Tibial nerve (tissue), 4 donors: ENCODE measurements around the gene SLC30A2. TPM values are rescaled to one million over a fixed set of nuclear protein-coding genes. Genes with fewer than 3 reads are reported as not detected.

Source experiments
- DNase-seq, 2 donors: peaks; one replicate each; pipeline ENCODE4 v3.0.0-alpha.2; 2019; ENCODE audit warnings: low spot score in 2 of 2
- H3K27ac ChIP-seq, 4 donors: fragments of 200-600 bp; sonication (generic) in 3 of 4; one replicate each; pipeline ENCODE4 v1.5.1; 2017 to 2019; ENCODE audit warnings: mild to moderate bottlenecking in 1 of 4
- H3K27me3 ChIP-seq, 2 donors: fragments of 200-600 bp; sonication (generic) in 1 of 2; one replicate each; pipeline versions ENCODE4 v1.5.1 to v1.6.0; 2017 to 2019
- H3K36me3 ChIP-seq, 3 donors: fragments of 200-600 bp; sonication (generic); one replicate each; pipeline ENCODE4 v1.5.1; 2018 to 2019
- H3K4me1 ChIP-seq, 4 donors: fragments of 200-600 bp; sonication (generic) in 3 of 4; one replicate each; pipeline ENCODE4 v1.5.1; 2017 to 2019
- H3K4me3 ChIP-seq, 4 donors: fragments of 200-600 bp; sonication (generic) in 3 of 4; one replicate each; pipeline ENCODE4 v1.5.1; 2017 to 2019; ENCODE audit warnings: mild to moderate bottlenecking in 1 of 4, moderate library complexity in 1 of 4
- H3K9me3 ChIP-seq, 4 donors: fragments of 200-600 bp; sonication (generic) in 3 of 4; one replicate each; pipeline ENCODE4 v1.5.1; 2017 to 2019
- EP300 ChIP-seq, 2 donors: sonication (generic); formaldehyde crosslinking; IDR thresholded peaks; one replicate each; pipeline ENCODE4 v1.6.1; 2017; ENCODE audit warnings: antibody characterized with exemption in 2 of 2, mild to moderate bottlenecking in 1 of 2
- POLR2A ChIP-seq, 2 donors: fragments of 450-650 bp; IDR thresholded peaks; one replicate each; pipeline ENCODE4 v1.6.1; 2017; ENCODE audit warnings: antibody characterized with exemption in 2 of 2, mild to moderate bottlenecking in 2 of 2, moderate library complexity in 2 of 2
- WGBS, 2 donors: methylation state at CpG; one replicate each; pipeline ENCODE4 v1.1.5; 2018; 5-methylcytosine and 5-hydroxymethylcytosine counted together
- small RNA-seq: library from RNA; depleted of rRNA; stranded (forward); fragments of <200 nt; gene quantifications from one replicate; pipeline ENCODE3, GENCODE V24; 2016
- total RNA-seq, 4 donors: library from RNA; depleted of rRNA; stranded (reverse); fragments of >200 nt; gene quantifications; one replicate each; pipeline ENCODE4 v1.1.0, GENCODE V29; 2016
- TF ChIP-seq, protein P1 (sequence below), 5 experiments: fragments of 200-600 bp in 3 of 5; fragments of 450-650 bp in 2 of 5; sonication (generic) in 3 of 5; IDR thresholded peaks; one replicate each; pipeline ENCODE4 v1.5.1; 2016 to 2019; ENCODE audit warnings: antibody characterized with exemption in 5 of 5, mild to moderate bottlenecking in 3 of 5, moderate library complexity in 2 of 5

The SLC30A2 gene
- total RNA-seq, 4 donors from 2014 or later, result not detected

DNA sequence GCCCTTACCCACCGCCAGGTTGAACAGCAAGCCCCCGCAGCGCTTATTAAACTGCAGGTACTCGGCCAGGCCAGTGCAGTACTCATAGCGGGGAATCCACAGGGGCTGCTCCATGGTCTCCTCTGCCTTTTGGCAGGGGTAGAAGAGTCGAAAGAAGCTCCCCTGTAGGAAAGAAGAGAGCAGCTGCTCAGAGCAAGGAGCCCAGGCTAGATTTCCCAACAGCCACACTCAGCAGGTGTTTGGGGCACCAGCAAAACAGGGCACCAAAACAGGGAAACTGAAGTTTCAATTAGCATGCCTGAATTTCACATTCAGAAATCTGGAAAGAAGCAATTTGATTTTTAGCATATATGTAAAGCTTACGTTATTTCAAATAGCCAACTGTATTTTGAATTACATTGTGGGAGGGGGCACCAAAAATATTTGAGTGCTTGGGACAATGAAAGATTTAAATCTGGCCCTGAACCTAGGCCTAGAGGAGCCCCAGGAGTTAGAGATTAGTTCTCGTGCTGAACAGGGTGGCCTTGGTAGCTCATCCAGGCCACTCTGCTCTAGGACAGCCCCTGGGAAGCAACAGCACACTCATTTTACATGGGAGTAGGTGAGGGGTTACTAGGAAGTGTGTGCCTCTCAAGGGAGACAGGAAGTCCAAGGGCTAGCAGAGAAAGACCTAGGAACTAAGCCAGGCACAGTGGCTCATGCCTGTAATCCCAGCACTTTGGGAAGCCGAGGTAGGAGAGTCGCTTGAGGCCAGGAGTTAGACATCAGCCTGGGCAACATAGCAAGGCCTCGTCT lies 56.3 kb downstream of the SLC30A2 start:
- Histone ChIP-seq H3K4me1 (peaks cover 0 to 6% (median 0%) of the 10 kb centered on the region in 4 donors), H3K9me3 (no peaks in the 10 kb centered on the region), H3K27ac (no peak overlapping the region), H3K36me3 (peaks cover 0 to 59% (median 6%) of the 10 kb centered on the region in 3 donors), H3K4me3 (no peak overlapping the region), H3K27me3 (no peaks in the 10 kb centered on the region)
- no peak for DNase-seq
- 89 to 90% methylated on average over 11 of the region's 11 CpGs for WGBS, 2 donors
- TF ChIP-seq EP300 (IDR thresholded peaks at IDR 0.05), result no peak
- TF ChIP-seq POLR2A (IDR thresholded peaks at IDR 0.05), result no peak
- TF ChIP-seq, protein P1, sequence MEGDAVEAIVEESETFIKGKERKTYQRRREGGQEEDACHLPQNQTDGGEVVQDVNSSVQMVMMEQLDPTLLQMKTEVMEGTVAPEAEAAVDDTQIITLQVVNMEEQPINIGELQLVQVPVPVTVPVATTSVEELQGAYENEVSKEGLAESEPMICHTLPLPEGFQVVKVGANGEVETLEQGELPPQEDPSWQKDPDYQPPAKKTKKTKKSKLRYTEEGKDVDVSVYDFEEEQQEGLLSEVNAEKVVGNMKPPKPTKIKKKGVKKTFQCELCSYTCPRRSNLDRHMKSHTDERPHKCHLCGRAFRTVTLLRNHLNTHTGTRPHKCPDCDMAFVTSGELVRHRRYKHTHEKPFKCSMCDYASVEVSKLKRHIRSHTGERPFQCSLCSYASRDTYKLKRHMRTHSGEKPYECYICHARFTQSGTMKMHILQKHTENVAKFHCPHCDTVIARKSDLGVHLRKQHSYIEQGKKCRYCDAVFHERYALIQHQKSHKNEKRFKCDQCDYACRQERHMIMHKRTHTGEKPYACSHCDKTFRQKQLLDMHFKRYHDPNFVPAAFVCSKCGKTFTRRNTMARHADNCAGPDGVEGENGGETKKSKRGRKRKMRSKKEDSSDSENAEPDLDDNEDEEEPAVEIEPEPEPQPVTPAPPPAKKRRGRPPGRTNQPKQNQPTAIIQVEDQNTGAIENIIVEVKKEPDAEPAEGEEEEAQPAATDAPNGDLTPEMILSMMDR (IDR thresholded peaks at IDR 0.05), result no peak

DNA sequence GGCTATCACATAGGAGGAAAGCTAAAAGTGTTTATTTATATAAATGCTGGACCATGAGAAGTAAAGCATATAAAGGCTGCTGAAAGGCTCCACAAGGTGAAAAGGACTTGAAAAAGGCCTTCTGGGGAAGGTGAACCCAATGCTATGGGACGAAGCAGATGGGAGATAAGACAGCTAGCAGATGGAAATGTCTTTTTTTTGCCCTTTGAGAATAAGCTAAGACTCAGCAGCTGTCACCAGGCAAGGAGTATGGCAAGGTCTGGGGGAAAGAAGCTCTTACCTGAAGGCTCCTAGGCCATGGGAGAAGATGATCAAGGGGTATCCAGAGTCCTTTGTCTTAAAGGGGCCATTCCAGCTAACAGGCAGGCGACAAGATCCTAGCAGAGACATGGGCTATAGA lies 58.0 kb downstream of the SLC30A2 start:
- no peak overlapping the region for H3K4me3 ChIP-seq

More for the DNA sequence above, 58.0 kb downstream of the SLC30A2 start:
- no peak for DNase-seq
- no peaks in the 10 kb centered on the region for H3K27me3 ChIP-seq
- H3K4me1 ChIP-seq, result peaks cover 0 to 6% (median 0%) of the 10 kb centered on the region in 4 donors
- WGBS, 2 donors, result 96 to 98% methylated on average over 2 of the region's 2 CpGs
- H3K9me3 ChIP-seq, result no peaks in the 10 kb centered on the region
- peaks cover 0 to 75% (median 12%) of the 10 kb centered on the region in 3 donors for H3K36me3 ChIP-seq
- no peak overlapping the region for H3K27ac ChIP-seq
- TF ChIP-seq POLR2A (IDR thresholded peaks at IDR 0.05) (no peak), EP300 (IDR thresholded peaks at IDR 0.05) (no peak)
- TF ChIP-seq, protein P1 (IDR thresholded peaks at IDR 0.05), result no peak

Small RNA genes lying within 50 kb of the gene (small RNA-seq; reads per million reads assigned to genes)
- gene RF00283, result not detected
- not detected for gene RF00492

Other genes with a start within 250 kb of the SLC30A2 start
- 10 to 100 TPM; 17.6 to 54.0 (median 36.8) TPM for gene SELENON, start 245.9 kb downstream of the SLC30A2 start, total RNA-seq
- gene MTFR1L, start 226.2 kb downstream of the SLC30A2 start, total RNA-seq, result 10 to 100 TPM; 65.7 to 99.4 (median 77.2) TPM
- gene AUNIP, start 186.7 kb downstream of the SLC30A2 start, total RNA-seq, result not detected
- 1 to 10 TPM; 5.4 to 8.7 (median 7.5) TPM for gene PAQR7, start 170.4 kb downstream of the SLC30A2 start, total RNA-seq
- gene STMN1, start 139.7 kb downstream of the SLC30A2 start, total RNA-seq, result 100 to 1,000 TPM in 2 of 4 donors, 10 to 100 TPM in 2; 79.2 to 140 (median 105) TPM
- gene PAFAH2, start 48.1 kb downstream of the SLC30A2 start, total RNA-seq, result 10 to 100 TPM in 1 of 4 donors, 1 to 10 TPM in 3; 6.3 to 19.2 (median 9.3) TPM
- gene EXTL1, start 24.3 kb downstream of the SLC30A2 start, total RNA-seq, result 10 to 100 TPM; 30.6 to 44.3 (median 34.6) TPM
- gene TRIM63, start 21.5 kb upstream of the SLC30A2 start, total RNA-seq, result under 1 TPM in 2 of 4 donors, not detected in 2; 0.21 to 0.98 TPM
- 1 to 10 TPM; 5.4 to 9.0 (median 7.1) TPM for gene PDIK1L, start 65.7 kb upstream of the SLC30A2 start, total RNA-seq
- 10 to 100 TPM; 11.9 to 22.7 (median 14.2) TPM for gene FAM110D, start 113.0 kb upstream of the SLC30A2 start, total RNA-seq
- gene C1orf232, start 122.8 kb upstream of the SLC30A2 start, total RNA-seq, result not detected
- 10 to 100 TPM; 24.9 to 46.5 (median 38.2) TPM for gene ZNF593, start 123.8 kb upstream of the SLC30A2 start, total RNA-seq
- not detected for gene ZNF593OS, start 125.7 kb upstream of the SLC30A2 start, total RNA-seq
- gene CNKSR1, start 131.4 kb upstream of the SLC30A2 start, total RNA-seq, result 1 to 10 TPM in 3 of 4 donors, not detected in 1; 2.6 to 5.7 (median 4.0) TPM
- not detected for gene CATSPER4, start 144.5 kb upstream of the SLC30A2 start, total RNA-seq
- 10 to 100 TPM; 14.9 to 23.7 (median 20.0) TPM for gene CEP85, start 188.1 kb upstream of the SLC30A2 start, total RNA-seq
- gene SH3BGRL3, start 234.0 kb upstream of the SLC30A2 start, total RNA-seq, result 10 to 100 TPM; 49.6 to 97.2 (median 56.0) TPM